Anterior cingulate cortex (tissue), 58 donors: Measurements from ENCODE around the gene PAX8.

ENCODE experiments used
- DNase-seq, 58 donors: peaks; one replicate each; lab custom pipeline; 2025; lab: John Stamatoyannopoulos, UW

PAX8 gene

DNA sequence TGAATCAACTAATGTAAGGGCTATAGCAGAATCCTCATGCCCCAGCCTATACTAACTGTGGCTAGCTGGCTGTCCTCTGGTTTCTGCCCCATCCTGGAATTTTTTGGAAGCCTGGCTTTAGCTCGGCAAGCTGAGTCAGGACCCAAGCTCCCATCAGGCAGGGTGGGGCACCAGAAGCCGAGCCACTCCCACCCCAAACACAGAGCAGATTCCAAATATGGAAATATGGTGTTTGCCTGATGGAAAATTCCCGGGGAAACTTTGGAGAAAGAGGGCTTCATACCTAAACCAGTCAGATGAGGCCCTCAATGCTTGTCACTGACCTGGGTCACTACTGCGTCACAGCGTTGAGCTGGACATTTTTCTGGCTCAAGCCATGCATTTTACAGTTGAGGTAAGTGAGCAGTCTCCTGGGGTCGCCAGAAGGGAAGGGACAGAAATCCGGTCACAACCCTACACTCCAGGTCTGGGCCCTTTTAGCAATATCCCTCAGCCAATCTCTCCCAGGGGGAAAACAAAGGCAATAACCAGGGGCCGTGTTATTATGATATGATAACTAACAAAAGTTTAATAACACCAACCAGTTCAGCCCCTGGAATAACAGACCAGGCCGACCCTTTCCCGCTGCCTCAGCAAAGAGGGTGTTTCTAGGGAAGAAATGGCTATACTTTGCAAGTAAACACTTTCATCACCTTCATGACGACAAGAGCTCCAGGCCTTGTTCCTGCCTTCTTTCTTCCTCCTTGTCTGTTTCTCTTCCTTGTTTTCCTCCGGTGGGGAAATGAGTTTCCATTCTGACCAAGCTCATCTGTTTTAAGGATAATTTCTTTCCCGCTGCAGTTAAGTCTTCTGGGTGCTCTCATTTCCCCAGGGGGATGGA lies 67.3 kb downstream of the PAX8 start:
- DNase-seq = no peak

DNA sequence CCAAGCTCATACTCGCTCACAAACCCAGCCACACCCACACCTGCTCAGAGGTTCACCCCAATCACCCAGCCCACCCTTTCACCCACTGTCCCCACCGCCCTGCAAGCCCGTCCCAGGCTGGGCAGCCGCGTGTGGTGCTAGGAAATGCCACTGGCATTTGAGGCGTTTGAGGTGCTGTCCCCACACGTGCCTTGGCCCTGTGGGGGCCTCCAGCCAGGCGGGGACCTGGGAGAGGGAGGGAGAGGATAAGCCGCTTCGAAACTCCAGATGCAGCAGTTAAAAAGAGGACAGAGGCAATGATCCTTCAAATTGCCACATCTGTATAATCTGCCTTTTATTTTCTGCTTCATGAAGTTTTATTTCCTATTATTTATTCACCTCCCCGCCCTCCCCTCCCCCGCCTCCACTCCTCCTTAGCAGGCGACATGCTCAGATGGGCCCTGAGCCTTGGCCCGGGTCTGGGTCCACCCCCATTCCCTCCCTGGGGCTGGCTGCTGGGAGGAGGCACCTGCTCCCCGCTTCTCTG lies 69.0 kb downstream of the PAX8 start:
- no peak for DNase-seq

DNA sequence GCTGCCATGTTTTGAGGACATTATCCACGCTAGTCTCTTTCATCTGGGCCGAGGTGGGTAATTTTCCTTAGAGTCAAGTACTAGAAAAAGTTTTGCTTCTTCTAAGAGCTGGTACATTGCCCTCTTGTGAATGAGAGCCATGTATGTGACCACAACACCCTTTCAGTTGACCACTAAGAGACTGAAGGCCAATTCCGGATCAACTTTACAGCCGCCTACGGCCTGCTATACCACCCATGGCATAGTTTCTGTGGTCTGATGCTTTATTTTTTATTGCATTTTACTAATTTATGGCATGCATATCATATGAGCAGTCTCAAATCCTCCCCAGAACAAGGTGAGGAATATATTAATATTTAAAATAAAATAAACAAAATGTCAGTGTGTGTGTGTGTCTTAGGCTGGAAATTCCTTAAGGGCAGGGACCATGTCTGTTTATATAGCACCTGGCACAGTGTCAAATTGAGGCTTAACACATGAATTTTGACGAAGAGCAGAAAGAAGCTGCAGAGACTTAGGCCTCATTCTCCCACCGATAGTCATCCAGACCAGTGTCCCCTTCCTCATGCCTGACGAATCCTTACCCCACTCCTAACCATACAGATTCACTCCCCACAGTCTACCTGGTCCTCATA lies 69.6 kb downstream of the PAX8 start:
- DNase-seq = no peak

DNA sequence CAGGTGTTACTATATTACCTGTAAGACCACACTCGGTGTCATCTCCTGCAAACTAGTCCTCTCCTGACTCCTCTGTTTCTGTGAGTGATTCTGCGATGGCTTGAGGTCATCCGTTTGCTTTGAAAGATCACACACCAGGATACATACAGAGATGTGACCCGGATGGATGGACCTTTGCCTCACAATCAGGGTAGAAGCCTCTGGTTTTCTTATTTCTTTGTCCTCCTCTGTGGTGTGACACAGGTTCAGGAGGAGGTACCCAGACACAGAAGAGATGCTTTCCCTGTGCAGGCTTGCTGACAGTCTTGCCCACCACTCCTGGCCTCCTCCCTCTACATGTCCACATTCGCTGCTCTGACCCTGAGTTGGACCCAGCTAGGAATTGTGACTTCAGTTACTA lies 70.3 kb downstream of the PAX8 start:
- DNase-seq = no peak

DNA sequence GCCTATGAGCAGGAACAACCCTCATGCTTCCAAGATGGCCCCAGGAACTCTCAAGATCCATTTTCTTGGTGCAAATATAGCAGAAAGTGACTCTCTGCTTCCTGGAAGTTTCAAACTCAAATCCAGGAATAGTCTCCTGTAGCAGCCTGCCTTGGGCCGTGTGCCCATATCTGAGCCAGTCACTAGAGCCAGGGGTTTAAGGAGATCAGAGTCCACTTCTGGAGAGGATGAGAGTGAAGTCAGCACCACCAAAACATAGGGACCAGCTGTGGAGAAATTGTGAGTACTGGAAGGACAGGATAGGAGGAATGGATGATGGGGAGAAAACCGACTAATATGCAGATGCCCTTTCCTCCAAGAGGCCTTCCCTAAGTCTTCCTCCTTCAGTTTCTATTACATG lies 71.7 kb downstream of the PAX8 start:
- no peak for DNase-seq

DNA sequence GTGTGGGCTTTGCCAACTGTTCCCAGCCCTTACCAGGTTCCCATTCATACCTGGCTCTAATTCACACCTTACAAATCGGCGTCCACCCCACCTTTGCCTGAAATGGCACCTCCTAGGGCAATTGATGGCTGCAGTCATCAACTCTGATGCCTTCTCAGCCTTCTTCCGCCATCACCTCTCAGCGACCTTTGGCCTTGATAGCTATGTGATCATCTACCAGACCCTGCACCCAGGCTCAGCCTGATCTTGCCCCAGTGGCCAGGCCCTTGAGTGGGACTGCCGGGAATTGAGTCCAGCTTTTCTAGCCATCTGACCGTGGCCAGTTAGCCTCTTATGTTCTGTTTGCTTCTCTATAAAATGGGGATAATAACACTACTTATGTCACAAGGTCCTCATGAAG lies 72.5 kb downstream of the PAX8 start:
- DNase-seq = no peak

DNA sequence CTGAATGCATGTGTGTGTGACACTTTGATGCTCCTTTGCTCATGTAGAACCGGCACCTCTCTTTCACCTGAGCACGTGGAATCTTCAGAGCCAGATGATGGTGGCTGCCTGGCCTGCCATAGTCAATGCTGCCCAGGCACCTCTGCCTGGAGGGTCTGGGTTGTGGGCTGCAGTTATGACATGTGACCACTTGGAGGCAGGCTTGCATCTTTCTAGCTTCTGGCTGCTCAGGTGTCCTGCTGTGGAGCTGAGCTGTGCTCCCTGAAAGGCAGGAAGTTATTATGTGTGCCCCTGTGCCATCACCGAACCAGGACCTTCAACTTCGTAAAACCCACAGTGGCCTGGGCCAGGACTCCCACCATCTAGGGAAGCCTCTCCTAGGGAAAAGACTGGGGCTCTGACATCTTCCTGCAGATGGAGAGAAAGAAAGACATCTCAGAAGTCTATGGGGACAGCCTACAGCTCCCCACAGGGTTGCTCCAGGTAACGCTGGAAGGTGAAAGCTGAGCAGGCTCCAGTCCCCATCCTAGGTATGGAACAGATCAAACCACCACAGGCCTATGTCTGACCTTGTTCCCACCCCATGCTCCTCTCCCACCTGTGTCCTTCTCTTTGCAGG lies 74.7 kb downstream of the PAX8 start:
- peak in 52 of 58 donors; percentile 12 to 77 (median 50) for DNase-seq

DNA sequence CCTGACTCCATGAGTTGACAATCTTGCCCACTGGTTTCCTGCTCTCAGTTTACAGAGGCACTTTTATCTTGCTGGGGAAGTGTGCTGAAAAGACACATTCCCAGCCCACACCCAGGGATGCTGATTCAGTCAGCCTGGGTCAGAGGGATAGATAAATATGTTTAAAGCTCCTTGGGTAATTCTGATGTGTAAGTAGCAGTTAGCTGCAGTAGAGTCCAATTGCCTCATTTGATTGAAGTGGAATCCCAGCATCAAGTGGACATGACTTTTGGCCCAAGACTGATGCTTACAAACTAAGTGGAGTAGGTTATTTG lies 75.5 kb downstream of the PAX8 start:
- DNase-seq = no peak

DNA sequence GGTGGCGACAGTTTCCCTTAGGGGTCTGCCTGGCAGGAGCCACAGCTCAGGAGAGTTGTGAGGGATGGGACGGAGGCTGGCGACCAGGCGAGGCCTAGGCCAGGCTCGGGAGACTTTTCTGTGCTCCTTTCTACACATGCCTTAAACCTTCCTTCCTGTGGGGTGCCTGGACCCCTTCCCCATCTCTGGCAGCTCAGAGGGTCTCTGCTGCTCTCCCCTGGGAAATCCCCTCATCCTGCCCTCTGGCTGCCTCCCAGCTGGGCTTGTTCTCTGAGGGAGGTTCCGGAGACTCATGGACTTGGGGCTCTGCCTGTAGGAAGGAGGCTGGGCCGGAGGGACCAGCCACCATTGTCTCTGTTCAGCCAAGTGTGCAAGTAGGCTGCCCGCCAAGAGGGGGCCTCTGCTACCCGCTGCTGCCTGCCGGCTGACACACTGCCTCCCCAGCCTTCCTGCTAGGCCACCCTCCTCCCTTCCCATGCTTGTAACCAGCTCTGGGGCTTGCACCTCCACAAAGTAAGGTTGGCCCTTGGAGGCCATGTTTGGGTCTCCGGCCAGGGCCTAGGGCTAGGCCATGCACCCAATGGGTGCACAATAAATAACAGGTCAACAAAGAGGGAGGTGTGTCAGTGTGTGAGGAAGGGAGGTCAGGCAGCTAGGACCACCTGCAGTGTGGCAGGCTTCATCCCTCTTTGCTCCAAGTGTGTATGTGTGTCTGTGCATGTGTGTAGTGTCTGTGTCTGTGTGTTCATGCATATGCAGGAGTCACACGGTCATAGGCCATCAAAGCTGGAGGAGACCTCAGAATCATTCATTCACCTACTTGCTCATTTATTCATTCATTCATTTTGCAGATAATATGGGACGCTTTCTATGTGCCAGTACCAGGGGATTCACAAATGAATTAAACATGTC lies 76.2 kb downstream of the PAX8 start:
- DNase-seq = peak in 23 of 58 donors; percentile 8 to 53 (median 31)

DNA sequence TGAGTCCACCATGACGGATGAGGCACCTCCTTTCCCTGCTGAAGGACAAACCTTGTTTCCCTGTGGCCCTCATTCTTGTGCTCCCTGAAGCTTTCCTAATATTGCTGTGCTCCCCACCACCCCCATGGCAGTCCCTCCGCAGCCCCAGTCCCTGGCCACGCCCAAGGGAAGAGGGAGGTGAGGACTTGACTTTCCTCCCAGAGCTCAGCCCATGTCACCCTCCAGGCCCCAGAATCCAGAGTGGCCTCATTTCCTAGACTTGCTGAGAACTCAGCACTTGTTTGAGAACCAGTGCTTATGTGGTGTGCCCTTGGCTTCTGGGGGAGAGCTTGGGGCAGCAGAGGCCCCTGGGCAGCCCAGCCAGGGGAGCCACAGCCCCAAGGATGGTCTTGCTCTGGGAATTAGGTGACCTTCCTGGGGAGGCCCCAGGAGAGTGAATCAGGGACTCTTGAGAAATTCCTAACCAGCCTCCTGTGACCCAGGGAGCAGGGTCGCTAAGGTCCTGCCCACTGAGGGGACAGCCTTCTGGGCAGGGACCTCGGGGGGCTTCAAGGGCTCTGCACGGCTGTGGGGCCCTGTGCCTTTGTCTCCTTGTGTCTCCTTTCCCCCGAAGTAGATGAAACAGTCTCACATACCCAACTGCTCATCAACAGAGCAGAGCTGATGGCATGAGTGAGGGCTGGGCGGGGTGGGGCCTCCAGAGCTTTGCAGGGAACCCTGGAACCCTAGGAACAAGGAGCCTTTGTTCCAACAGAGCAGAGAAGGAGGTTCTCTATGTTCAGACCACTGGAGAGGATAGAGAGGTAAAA lies 77.0 kb downstream of the PAX8 start:
- no peak for DNase-seq

DNA sequence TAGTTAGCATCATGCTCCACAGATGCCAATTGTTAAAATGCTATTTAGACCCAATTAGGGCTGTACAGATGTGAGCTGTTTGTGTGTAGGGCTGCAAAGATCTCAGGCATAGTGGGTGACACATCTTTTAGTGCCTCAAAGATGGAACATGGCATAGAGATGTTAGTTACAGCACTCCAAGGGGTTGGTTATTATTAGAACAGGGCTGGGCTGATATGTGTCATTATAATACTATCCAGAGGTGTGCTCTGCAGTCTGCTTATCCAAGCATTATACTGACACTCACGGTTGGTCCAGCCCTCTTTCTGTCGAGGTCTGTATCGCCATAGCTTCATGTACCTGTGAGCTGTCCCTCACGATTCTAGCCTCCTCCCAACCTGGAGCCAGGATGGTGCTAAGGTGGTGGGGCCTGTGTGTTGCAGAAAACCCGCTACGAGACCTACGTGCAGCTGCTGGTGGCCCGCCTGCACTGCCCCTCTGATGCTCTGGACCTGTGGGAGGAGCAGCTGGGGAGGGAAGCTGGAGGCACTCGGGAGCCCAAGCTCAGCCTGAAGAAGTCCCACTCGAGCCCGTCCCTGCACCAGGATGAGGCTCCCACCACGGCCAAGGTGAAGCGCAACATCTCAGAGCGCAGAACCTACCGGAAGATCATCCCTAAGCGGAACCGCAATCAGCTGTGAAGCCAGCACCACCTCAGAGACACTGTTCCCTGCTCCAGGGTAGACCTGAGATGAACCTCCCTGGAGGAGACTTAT lies 77.8 kb downstream of the PAX8 start:
- DNase-seq = no peak

DNA sequence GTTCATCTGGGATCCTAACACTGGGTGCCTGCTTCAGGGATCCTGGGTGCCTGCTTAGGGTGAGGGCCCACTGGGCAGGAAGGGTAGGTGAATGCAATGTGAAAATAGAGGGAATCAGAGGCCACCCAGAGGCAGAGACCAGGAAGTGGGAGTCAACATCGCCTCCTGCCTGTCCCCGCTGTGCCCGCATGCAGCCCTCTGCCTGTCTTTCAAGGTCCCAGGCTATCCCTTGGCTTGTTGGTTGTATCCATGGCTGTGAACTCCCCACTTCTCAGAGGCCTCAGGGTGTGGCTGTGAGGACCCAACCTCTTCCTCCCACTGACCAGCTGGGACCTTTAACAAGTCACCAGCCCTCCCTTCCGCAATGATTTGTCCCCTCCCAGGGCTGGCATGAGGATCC lies 78.5 kb downstream of the PAX8 start:
- DNase-seq = no peak

DNA sequence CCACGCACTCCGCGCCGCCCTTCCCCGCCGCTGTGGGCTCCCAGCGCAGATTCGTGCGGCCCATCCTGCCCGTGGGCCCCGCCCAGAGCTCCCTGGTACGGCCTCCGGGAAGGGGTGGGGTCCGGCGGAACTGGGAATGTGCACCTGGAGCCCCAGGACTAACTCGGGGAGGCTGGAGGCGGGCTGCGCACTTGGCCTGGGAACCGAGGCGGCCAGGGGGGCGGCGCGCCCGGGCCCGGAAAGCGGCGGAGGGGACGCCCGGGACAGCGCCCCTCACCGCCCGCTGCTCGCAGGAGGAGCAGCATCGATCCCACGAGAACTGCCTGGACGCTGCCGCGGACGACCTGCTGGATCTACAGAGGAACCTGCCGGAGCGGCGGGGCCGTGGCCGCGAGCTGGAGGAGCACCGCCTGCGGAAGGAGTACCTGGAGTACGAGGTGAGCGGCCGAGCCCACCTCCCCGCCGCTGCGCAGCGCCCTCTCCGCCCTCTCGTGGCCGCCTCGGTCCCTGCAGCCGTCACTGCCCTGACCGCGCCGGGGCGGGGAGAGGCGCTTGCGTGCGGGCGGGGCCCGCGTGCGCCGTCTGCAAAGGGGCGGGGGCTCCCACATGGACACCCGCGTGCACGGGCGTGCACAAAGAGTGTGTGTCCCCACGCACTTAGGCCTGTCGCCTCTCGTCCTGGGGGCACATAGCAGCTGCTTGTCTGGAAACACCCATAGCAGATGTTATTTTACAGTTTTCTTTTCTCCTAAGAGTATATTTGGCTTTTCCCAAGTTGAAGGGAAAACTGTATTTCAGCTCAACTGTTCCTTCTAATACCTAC lies 79.7 kb downstream of the PAX8 start:
- peak in 57 of 58 donors; percentile 12 to 89 (median 66) for DNase-seq

DNA sequence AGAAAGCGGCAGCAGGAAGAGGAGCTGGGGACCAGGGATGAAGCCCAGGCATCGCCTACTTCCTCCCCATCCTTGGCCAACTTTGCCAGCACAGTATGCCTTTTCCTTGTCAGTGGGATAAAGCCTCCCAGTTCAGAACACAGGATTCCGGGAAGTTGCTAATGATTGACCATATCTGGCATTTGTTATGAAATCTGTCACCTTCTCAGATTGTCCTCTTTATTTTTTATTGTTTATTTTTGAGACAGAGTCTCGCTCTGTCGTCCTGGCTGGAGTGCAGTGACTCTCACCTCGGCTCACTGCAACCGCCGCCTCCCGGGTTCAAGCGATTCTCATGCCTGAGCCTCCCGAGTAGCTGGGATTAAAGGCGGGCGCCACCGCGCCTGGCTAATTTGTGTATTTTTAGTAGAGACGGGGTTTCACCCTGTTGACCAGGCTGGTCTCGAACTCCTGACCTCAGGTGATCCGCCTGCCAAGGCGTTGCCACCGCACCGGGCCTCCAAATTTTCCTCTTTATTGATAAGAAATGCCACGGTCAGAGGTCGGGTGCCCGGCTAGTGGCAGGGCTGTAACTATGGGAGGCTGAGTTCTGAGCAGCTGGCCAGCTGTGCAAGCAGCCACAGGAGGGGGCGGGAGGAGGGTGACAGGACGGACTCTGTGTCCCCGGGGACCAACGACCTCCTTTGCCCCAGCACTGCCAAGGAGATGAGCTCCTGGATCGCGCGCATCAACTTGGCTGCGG lies 80.5 kb downstream of the PAX8 start:
- DNase-seq = no peak

DNA sequence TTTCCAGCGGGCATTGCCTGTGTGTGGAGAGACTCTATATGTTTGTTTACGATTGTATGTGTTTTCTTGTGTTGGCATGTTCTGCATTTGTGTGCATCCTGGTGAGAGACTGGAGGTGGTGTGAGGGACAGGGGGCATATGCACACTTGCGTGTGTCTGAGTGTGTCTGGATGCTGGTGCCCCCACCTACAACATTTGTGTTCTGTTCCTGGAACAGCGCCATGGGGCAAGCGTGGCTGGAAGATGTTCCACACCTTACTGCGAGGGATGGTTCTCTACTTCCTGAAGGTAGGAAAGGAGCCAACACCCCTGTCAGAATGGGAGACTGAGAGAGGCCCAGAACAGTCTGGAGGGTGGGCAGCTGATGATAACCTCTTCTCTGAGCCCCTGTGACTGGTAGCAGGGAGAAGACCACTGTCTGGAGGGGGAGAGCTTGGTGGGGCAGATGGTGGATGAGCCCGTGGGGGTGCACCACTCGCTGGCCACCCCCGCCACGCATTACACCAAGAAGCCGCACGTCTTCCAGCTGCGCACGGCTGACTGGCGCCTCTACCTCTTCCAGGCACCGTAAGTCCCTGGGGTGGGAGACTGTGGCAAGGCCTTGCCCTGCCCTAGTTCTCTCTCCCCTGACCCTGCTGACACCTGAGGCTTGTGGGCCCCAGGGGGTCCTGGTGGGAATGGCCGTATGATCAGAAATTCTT lies 81.2 kb downstream of the PAX8 start:
- DNase-seq = no peak

DNA sequence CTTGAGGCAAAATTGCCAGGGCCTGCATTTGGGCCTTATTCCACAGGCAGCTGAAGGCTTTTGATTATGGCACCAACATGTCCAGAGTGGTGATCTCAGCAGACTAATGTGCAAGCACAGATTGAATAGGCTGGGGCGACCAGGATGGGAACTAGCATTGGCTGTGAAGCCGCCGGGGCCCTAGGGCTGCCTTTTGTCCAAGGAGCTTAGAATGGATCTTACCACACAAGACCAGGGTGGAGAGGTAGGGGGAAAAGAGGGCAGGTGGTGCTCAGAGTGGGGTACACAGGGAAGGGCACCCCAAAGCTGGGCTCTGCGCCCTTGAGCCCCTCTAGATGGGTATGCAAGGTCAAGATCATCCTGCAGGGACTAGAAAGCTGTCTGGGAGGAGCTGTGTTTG lies 81.9 kb downstream of the PAX8 start:
- DNase-seq = peak in 1 of 58 donors; percentile 20
